ENCODE data around the gene TPTE2.
"Not testable (repeated sequence)": the region's sequence is repeated elsewhere in the genome, so short reads cannot be mapped to it uniquely, and the experiment has no call there.

- TF ChIP-seq CTCF (IDR thresholded peaks at IDR 0.05; ENCODE audit: low read depth, low read length, missing input control); GABPA (IDR thresholded peaks at IDR 0.05 in 1 of 2, conservative IDR thresholded peaks at IDR 0.05 in 1 of 2); REST (IDR thresholded peaks at IDR 0.05); RAD21 (IDR thresholded peaks at IDR 0.05): not testable (repeated sequence)
These were observed 178.4 kb downstream of the TPTE2 start for GRCh38 chr13:19382746-19383511.

All from liver (tissue), 3 donors.